HepG2 (cell line): ENCODE results near the gene NDUFS4. TPM values are rescaled to one million over a fixed set of nuclear protein-coding genes. Genes with fewer than 3 reads are reported as not detected.

Source experiments
- CBFB ChIP-seq: sonication (generic); formaldehyde crosslinking; IDR thresholded peaks from 2 replicates; pipeline ENCODE4 v1.4.0; 2020; ENCODE audit warnings: missing genetic modification reagents
- DMAP1 ChIP-seq: IDR thresholded peaks from 2 replicates; pipeline ENCODE4 v1.6.1; 2016
- GZF1 ChIP-seq: sonication (generic); formaldehyde crosslinking; IDR thresholded peaks from 2 replicates; pipeline ENCODE4 v1.5.1; 2020; ENCODE audit warnings: mild to moderate bottlenecking, missing genetic modification reagents
- HNRNPH1 ChIP-seq: fragments of 200-400 bp; formaldehyde crosslinking; optimal IDR thresholded peaks from 2 replicates; pipeline ENCODE3; 2017; ENCODE audit warnings: mild to moderate bottlenecking, low read depth, low read length
- HNRNPL ChIP-seq: fragments of 200-400 bp; formaldehyde crosslinking; IDR thresholded peaks from 2 replicates; pipeline ENCODE4 v1.6.1; 2017; ENCODE audit warnings: mild to moderate bottlenecking, low read depth, low read length
- KDM4B ChIP-seq: sonication (generic); formaldehyde crosslinking; IDR thresholded peaks from 2 replicates; pipeline ENCODE4 v1.4.0; 2020; ENCODE audit warnings: missing genetic modification reagents
- KLF15 ChIP-seq: sonication (generic); formaldehyde crosslinking; IDR thresholded peaks from 2 replicates; pipeline ENCODE4 v1.8.1; 2023; ENCODE audit warnings: borderline replicate concordance, mild to moderate bottlenecking, inconsistent platforms, missing genetic modification reagents, mixed read lengths
- MZF1 ChIP-seq: sonication (generic); formaldehyde crosslinking; IDR thresholded peaks from 2 replicates; pipeline ENCODE4 v1.8.1; 2023; ENCODE audit warnings: mild to moderate bottlenecking, missing genetic modification reagents, borderline replicate concordance
- POLR2AphosphoS5 ChIP-seq: IDR thresholded peaks from 2 replicates; pipeline ENCODE4 v1.6.1; 2012; ENCODE audit warnings: low read depth, low read length
- RNF2 ChIP-seq: fragments of 450-650 bp; conservative IDR thresholded peaks from 2 replicates; pipeline ENCODE4 v1.6.1; 2016; ENCODE audit warnings: low read depth
- TARDBP ChIP-seq: sonication (generic); formaldehyde crosslinking; IDR thresholded peaks from 2 replicates; pipeline ENCODE4 v1.8.0; 2022; ENCODE audit warnings: mild to moderate bottlenecking, missing genetic modification reagents
- TFAP4 ChIP-seq: sonication (generic); IDR thresholded peaks from 2 replicates; pipeline ENCODE4 v1.6.1; 2016; ENCODE audit warnings: low read depth, borderline replicate concordance
- ZBTB2 ChIP-seq: sonication (generic); formaldehyde crosslinking; IDR thresholded peaks from 2 replicates; pipeline ENCODE4 v1.8.0; 2022; ENCODE audit warnings: low read depth, missing genetic modification reagents
- ZNF317 ChIP-seq: sonication (generic); formaldehyde crosslinking; IDR thresholded peaks from 2 replicates; pipeline ENCODE4 v1.5.0; 2020; ENCODE audit warnings: mild to moderate bottlenecking, missing genetic modification reagents
- ZNF431 ChIP-seq: sonication (generic); formaldehyde crosslinking; IDR thresholded peaks from 2 replicates; pipeline ENCODE4 v1.9.0; 2022; ENCODE audit warnings: missing genetic modification reagents, low read depth, mild to moderate bottlenecking, borderline replicate concordance
- ZNF496 ChIP-seq: sonication (generic); formaldehyde crosslinking; IDR thresholded peaks from 2 replicates; pipeline ENCODE4 v1.8.1; 2023; ENCODE audit warnings: mild to moderate bottlenecking, moderate library complexity, missing genetic modification reagents; ENCODE audit not compliant: insufficient replicate concordance
- ZNF598 ChIP-seq: sonication (generic); formaldehyde crosslinking; IDR thresholded peaks from 2 replicates; pipeline ENCODE4 v1.5.1; 2020; ENCODE audit warnings: mild to moderate bottlenecking, missing genetic modification reagents, borderline replicate concordance
- ZNF7 ChIP-seq: IDR thresholded peaks from 2 replicates; pipeline ENCODE4 v1.6.1; 2016; ENCODE audit warnings: missing biosample characterization, missing genetic modification reagents
- ZNF775 ChIP-seq: sonication (generic); formaldehyde crosslinking; IDR thresholded peaks from 2 replicates; pipeline ENCODE4 v1.4.0; 2020; ENCODE audit warnings: missing genetic modification reagents, mild to moderate bottlenecking, moderate library complexity, borderline replicate concordance
- ZNF780A ChIP-seq: sonication (generic); formaldehyde crosslinking; IDR thresholded peaks from 2 replicates; pipeline ENCODE4 v1.8.0; 2022; ENCODE audit warnings: mild to moderate bottlenecking, missing genetic modification reagents, moderate library complexity
- ZSCAN20 ChIP-seq: sonication (generic); formaldehyde crosslinking; IDR thresholded peaks from 2 replicates; pipeline ENCODE4 v1.4.0; 2020; ENCODE audit warnings: missing genetic modification reagents, mild to moderate bottlenecking, borderline replicate concordance
- ZSCAN31 ChIP-seq: sonication (generic); formaldehyde crosslinking; IDR thresholded peaks from 2 replicates; pipeline ENCODE4 v1.5.0; 2020; ENCODE audit warnings: low read depth, mild to moderate bottlenecking, missing genetic modification reagents
- ZXDC ChIP-seq: sonication (generic); formaldehyde crosslinking; IDR thresholded peaks from 2 replicates; pipeline ENCODE4 v1.5.0; 2020; ENCODE audit warnings: mild to moderate bottlenecking, missing genetic modification reagents
- polyA plus RNA-seq, 8 experiments: library from polyadenylated mRNA; depleted of rRNA in 3 of 8; stranded (reverse) in 7 of 8; unstranded in 1 of 8; fragments of >200 nt; fragmentation: Illumina TruSeq in 4 of 8; extraction: Trizol in 4 of 8; gene quantifications; 2 replicates each; pipeline versions ENCODE4 v1.2.1 to v1.2.3, GENCODE V29; 2011 to 2016; ENCODE audit warnings: low read depth in 4 of 8, missing spikeins in 1 of 8, mixed read lengths in 1 of 8; ENCODE audit not compliant: insufficient read depth in 1 of 8
- total RNA-seq, 5 experiments: library from RNA; depleted of rRNA; stranded (reverse); fragments of >200 nt; fragmentation: Illumina TruSeq; extraction: Trizol; gene quantifications; 2 replicates each; pipeline ENCODE4 v1.2.3, GENCODE V29; 2016; ENCODE audit warnings: low read depth in 1 of 5

NDUFS4 gene
- total and polyA plus RNA-seq, 2 of the 13 experiments (the other 11 are each of a cell fraction or from before 2014, with no cell fraction given), result 121 to 126 TPM

DNA sequence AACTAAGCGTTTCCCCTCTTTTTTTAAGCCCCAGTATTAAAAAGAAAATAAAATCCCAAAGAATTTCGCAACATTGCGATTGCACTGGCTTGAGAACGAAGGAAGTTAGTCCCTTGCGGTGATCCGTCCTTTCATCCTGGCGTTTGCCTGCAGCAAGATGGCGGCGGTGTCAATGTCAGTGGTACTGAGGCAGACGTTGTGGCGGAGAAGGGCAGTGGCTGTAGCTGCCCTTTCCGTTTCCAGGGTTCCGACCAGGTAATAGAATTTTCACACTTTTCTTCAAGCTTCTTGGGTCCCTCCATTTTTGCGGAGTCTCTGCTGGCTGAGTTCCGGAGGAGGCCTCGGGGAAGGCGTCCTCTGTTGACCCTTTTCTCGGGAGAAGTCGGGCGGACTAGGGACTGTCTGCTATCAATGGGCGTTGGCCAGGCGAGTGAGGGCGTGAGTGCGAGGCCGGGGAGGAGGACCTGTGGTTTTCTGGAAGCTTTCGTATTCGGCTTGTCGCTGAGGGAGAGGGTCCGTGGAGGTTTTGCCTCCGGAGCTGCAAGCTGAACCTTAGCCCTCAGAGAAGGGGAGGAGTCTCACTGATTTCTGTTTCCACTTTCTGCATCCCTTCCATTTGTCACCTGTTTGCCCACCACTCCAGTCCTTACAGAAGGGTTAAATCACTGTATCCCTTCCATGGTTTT is at the start of gene NDUFS4 (continued):
- TF ChIP-seq ZBTB2 (CRISPR knock-in tag), result peak; percentile 42; the same call in 1 of the 2 replicates
- no peak for TF ChIP-seq ZXDC
- peak; percentile 91; the same call in 1 of the 2 replicates for TF ChIP-seq MZF1 (CRISPR knock-in tag)
- 0 out of 2 replicates have a peak, but pooled peaks have one; percentile 49 for TF ChIP-seq RNF2
- peak; percentile 82 for TF ChIP-seq DMAP1
- no peak; the same call in 1 of the 2 replicates for TF ChIP-seq ZNF7 (CRISPR knock-in tag)
- peak; percentile 77; the same call in 1 of the 2 replicates for TF ChIP-seq CBFB (CRISPR knock-in tag)
- TF ChIP-seq HNRNPH1, result no peak
- TF ChIP-seq ZNF317, result no peak; the same call in 1 of the 2 replicates
- TF ChIP-seq TARDBP, result peak; percentile 60; the same call in 1 of the 2 replicates
- TF ChIP-seq KLF15 (CRISPR knock-in tag), result no peak
- TF ChIP-seq POLR2AphosphoS5, result peak; percentile 87
- 0 out of 2 replicates have a peak, but pooled peaks have one; percentile 33 for TF ChIP-seq ZNF431 (CRISPR knock-in tag)
- TF ChIP-seq ZNF598 (CRISPR knock-in tag), result peak; percentile 87; the same call in 1 of the 2 replicates
- no peak for TF ChIP-seq TFAP4
- 0 out of 2 replicates have a peak, but pooled peaks have one; percentile 72 for TF ChIP-seq ZSCAN20 (CRISPR knock-in tag)
- 0 out of 2 replicates have a peak, but pooled peaks have one; percentile 70 for TF ChIP-seq ZSCAN31
- TF ChIP-seq ZNF496 (CRISPR knock-in tag), result no peak
- 0 out of 2 replicates have a peak, but pooled peaks have one; percentile 47 for TF ChIP-seq GZF1 (CRISPR knock-in tag)
- no peak for TF ChIP-seq HNRNPL
- TF ChIP-seq ZNF775 (CRISPR knock-in tag), result peak; percentile 71; the same call in 1 of the 2 replicates
- TF ChIP-seq KDM4B, result no peak
- 0 out of 2 replicates have a peak, but pooled peaks have one; percentile 68 for TF ChIP-seq ZNF780A (CRISPR knock-in tag)
